ENCODE measurements around the gene PRKD1.

The PRKD1 gene

GRCh38 chr14:29821661-29822429 is 105.8 kb downstream of the PRKD1 start:
- no peak overlapping the region for H3K9ac ChIP-seq (ENCODE audit: low read depth in 1 of 2, low read length in 2 of 2)
- H3K27me3 ChIP-seq (ENCODE audit: control insufficient read depth in 2 of 2, insufficient read depth in 2 of 2, low read length in 2 of 2): no peaks in the 10 kb centered on the region
- H3K4me3 ChIP-seq (ENCODE audit: low read length in 2 of 2): no peak overlapping the region
- H3K4me1 ChIP-seq (ENCODE audit: control insufficient read depth in 2 of 2, insufficient read depth in 2 of 2, low read length in 2 of 2): no peaks in the 10 kb centered on the region
- no peaks in the 10 kb centered on the region for H3K9me3 ChIP-seq (ENCODE audit: control insufficient read depth in 2 of 2, low read length in 2 of 2)
- H3K27ac ChIP-seq (ENCODE audit: low read depth in 2 of 2, low read length in 2 of 2): no peak overlapping the region
- H3K36me3 ChIP-seq (ENCODE audit: control insufficient read depth in 2 of 2, insufficient read depth in 2 of 2, low read length in 2 of 2): no peaks in the 10 kb centered on the region

- no peak overlapping the region for H3K4me3 ChIP-seq (ENCODE audit: low read length in 2 of 2)
- H3K36me3 ChIP-seq (ENCODE audit: control insufficient read depth in 2 of 2, insufficient read depth in 2 of 2, low read length in 2 of 2): no peaks in the 10 kb centered on the region
- no peak overlapping the region for H3K27ac ChIP-seq (ENCODE audit: low read depth in 2 of 2, low read length in 2 of 2)
- H3K9ac ChIP-seq (ENCODE audit: low read depth in 1 of 2, low read length in 2 of 2): no peak overlapping the region
- H3K4me1 ChIP-seq (ENCODE audit: control insufficient read depth in 2 of 2, insufficient read depth in 2 of 2, low read length in 2 of 2): no peaks in the 10 kb centered on the region
- H3K9me3 ChIP-seq (ENCODE audit: control insufficient read depth in 2 of 2, low read length in 2 of 2): no peaks in the 10 kb centered on the region
- no peaks in the 10 kb centered on the region for H3K27me3 ChIP-seq (ENCODE audit: control insufficient read depth in 2 of 2, insufficient read depth in 2 of 2, low read length in 2 of 2)
These were observed 106.4 kb downstream of the PRKD1 start for GRCh38 chr14:29821242-29821641.

GRCh38 chr14:29820785-29821184 is 106.9 kb downstream of the PRKD1 start:
- H3K4me3 ChIP-seq (ENCODE audit: low read length in 2 of 2): no peak overlapping the region

DNA sequence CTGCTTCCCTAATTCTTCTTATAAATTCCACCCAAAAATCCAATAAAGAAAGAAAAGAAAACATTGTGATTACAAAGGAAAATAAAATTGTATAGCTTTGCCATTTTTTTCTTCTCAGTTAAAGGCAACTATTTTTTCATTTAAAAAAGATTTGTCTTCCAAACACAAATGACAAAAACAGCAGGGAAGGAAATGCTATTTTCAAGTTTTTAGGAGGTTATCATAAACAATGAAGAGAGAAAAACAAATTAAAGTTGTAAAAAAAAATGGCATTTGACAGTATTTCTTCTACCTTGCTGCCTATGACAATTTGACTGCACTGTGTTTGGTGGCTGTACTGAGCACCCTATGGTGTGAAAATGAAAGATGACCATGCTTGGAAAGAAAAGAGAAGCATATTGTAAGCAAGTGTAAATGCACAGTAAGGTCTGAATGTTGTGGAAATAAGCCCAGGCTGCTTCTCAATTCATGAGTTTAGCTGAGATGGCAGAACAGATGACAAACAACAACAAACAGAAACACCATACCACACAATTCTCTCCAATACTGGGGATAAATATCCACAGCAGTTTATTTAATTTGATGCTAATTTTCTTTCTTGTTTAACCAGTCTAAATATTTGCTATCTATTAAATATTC is 109.8 kb downstream of the PRKD1 start:
- Histone ChIP-seq H3K36me3 (ENCODE audit: control insufficient read depth in 2 of 2, insufficient read depth in 2 of 2, low read length in 2 of 2) (no peaks in the 10 kb centered on the region), H3K9ac (ENCODE audit: low read depth in 1 of 2, low read length in 2 of 2) (no peak overlapping the region), H3K4me3 (ENCODE audit: low read length in 2 of 2) (no peak overlapping the region), H3K27me3 (ENCODE audit: control insufficient read depth in 2 of 2, insufficient read depth in 2 of 2, low read length in 2 of 2) (no peaks in the 10 kb centered on the region), H3K9me3 (ENCODE audit: control insufficient read depth in 2 of 2, low read length in 2 of 2) (no peaks in the 10 kb centered on the region), H3K27ac (ENCODE audit: low read depth in 2 of 2, low read length in 2 of 2) (no peak overlapping the region), H3K4me1 (ENCODE audit: control insufficient read depth in 2 of 2, insufficient read depth in 2 of 2, low read length in 2 of 2) (no peaks in the 10 kb centered on the region)

More at GRCh38 chr14:29820785-29821184, 106.9 kb downstream of the PRKD1 start:
- H3K9ac ChIP-seq (ENCODE audit: low read depth in 1 of 2, low read length in 2 of 2): no peak overlapping the region
- H3K27ac ChIP-seq (ENCODE audit: low read depth in 2 of 2, low read length in 2 of 2): no peak overlapping the region
- H3K36me3 ChIP-seq (ENCODE audit: control insufficient read depth in 2 of 2, insufficient read depth in 2 of 2, low read length in 2 of 2): no peaks in the 10 kb centered on the region
- no peaks in the 10 kb centered on the region for H3K4me1 ChIP-seq (ENCODE audit: control insufficient read depth in 2 of 2, insufficient read depth in 2 of 2, low read length in 2 of 2)
- H3K9me3 ChIP-seq (ENCODE audit: control insufficient read depth in 2 of 2, low read length in 2 of 2): no peaks in the 10 kb centered on the region
- H3K27me3 ChIP-seq (ENCODE audit: control insufficient read depth in 2 of 2, insufficient read depth in 2 of 2, low read length in 2 of 2): no peaks in the 10 kb centered on the region

DNA sequence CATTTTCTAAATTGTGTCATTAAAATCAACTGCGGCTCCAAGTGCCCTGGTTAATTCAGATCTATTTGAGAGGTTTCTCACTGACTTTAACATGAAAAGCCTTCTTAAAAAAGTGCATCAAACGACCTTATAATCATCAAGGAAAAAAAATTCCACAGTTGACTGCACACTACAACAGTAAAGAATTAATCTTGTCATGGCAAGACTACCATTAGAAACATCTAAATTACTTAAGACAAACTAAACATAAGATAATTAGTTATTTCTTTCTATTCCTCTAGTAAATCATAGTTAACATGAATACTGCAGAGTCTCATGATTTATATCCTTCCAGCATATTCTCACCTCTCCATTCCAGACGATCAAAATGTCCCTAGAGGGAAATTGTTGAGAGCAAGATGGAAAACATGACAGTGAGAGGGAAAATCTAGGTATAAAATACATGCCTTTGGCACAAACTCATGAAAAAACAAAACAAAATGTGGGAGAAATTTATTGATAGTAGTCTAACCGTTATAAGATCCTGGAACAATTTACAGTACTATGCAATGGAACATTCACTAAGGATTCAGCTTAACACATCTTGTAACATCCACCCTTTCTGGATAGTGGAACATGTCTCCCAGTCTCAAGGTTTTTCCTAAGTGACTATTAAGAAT is 112.5 kb downstream of the PRKD1 start:
- Histone ChIP-seq H3K9me3 (ENCODE audit: control insufficient read depth in 2 of 2, low read length in 2 of 2) (no peaks in the 10 kb centered on the region), H3K27ac (ENCODE audit: low read depth in 2 of 2, low read length in 2 of 2) (no peak overlapping the region), H3K4me3 (ENCODE audit: low read length in 2 of 2) (no peak overlapping the region), H3K36me3 (ENCODE audit: control insufficient read depth in 2 of 2, insufficient read depth in 2 of 2, low read length in 2 of 2) (no peaks in the 10 kb centered on the region), H3K27me3 (ENCODE audit: control insufficient read depth in 2 of 2, insufficient read depth in 2 of 2, low read length in 2 of 2) (no peaks in the 10 kb centered on the region), H3K9ac (ENCODE audit: low read depth in 1 of 2, low read length in 2 of 2) (no peak overlapping the region), H3K4me1 (ENCODE audit: control insufficient read depth in 2 of 2, insufficient read depth in 2 of 2, low read length in 2 of 2) (no peaks in the 10 kb centered on the region)

DNA sequence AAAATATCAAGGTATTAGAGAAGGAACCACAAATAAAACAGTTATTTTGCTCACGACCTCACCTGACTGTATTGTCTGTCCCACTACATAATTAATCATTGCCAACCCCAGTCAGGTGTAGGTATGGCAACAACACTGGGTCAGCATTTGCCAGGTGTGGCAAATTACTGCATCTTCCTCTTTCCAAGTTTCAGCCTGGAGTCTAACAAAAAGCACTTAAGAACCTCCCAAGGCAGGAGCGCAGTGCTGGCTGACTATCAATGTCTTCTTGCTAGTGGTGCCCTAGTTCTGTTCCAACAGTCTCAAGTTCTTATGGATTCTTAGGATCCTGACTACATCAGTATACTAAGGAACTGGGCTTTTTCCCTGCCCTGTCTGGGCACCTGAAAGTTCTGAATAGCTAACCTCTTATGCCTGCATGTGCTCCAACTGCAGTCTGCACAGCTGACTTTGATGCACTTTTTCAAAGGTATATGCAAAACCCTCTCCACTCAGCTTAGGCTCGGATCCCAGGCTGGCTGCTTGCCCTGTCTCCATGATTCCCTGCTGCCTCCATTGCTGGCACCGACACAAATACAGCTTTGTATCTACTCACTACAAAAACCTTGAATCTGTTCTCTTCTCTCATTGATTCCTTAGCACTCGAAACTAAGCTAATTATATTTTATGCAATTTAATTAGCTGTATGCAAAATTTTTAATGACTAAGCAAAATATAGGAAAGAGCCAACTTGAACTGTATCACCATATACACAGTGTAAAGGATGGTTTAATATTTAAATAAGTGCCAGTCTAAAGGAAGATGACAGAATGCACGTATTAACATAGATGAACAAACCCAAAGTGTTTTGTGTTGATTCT is 113.3 kb downstream of the PRKD1 start:
- H3K9me3 ChIP-seq (ENCODE audit: control insufficient read depth in 2 of 2, low read length in 2 of 2): no peaks in the 10 kb centered on the region
- no peak overlapping the region for H3K4me3 ChIP-seq (ENCODE audit: low read length in 2 of 2)
- H3K4me1 ChIP-seq (ENCODE audit: control insufficient read depth in 2 of 2, insufficient read depth in 2 of 2, low read length in 2 of 2): no peaks in the 10 kb centered on the region
- no peaks in the 10 kb centered on the region for H3K27me3 ChIP-seq (ENCODE audit: control insufficient read depth in 2 of 2, insufficient read depth in 2 of 2, low read length in 2 of 2)
- H3K9ac ChIP-seq (ENCODE audit: low read depth in 1 of 2, low read length in 2 of 2): no peak overlapping the region
- no peaks in the 10 kb centered on the region for H3K36me3 ChIP-seq (ENCODE audit: control insufficient read depth in 2 of 2, insufficient read depth in 2 of 2, low read length in 2 of 2)
- H3K27ac ChIP-seq (ENCODE audit: low read depth in 2 of 2, low read length in 2 of 2): no peak overlapping the region

DNA sequence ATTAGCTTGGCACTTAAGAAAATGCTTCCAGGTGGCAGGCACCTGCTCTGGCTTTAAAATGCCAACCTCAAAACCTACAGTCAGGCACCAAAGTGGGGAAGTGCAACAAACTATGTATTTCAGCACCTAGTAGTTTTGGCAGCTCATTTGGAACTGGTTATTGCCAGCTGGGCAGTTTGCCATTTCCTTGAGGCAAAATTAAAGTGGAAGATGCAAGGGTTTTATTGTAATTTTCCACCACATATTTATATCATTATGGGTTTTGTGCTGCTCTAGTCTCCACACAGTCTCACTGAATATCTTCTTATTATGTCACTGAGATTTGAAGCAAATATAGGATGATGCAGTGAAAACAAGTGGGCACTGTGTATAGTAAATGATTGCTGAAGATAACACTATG is 117.0 kb downstream of the PRKD1 start:
- Histone ChIP-seq H3K4me1 (ENCODE audit: control insufficient read depth in 2 of 2, insufficient read depth in 2 of 2, low read length in 2 of 2) (no peaks in the 10 kb centered on the region), H3K36me3 (ENCODE audit: control insufficient read depth in 2 of 2, insufficient read depth in 2 of 2, low read length in 2 of 2) (no peaks in the 10 kb centered on the region), H3K27me3 (ENCODE audit: control insufficient read depth in 2 of 2, insufficient read depth in 2 of 2, low read length in 2 of 2) (no peaks in the 10 kb centered on the region), H3K9me3 (ENCODE audit: control insufficient read depth in 2 of 2, low read length in 2 of 2) (no peaks in the 10 kb centered on the region), H3K27ac (ENCODE audit: low read depth in 2 of 2, low read length in 2 of 2) (no peak overlapping the region), H3K4me3 (ENCODE audit: low read length in 2 of 2) (no peak overlapping the region), H3K9ac (ENCODE audit: low read depth in 1 of 2, low read length in 2 of 2) (no peak overlapping the region)

- Histone ChIP-seq H3K27me3 (ENCODE audit: control insufficient read depth in 2 of 2, insufficient read depth in 2 of 2, low read length in 2 of 2) (no peaks in the 10 kb centered on the region), H3K36me3 (ENCODE audit: control insufficient read depth in 2 of 2, insufficient read depth in 2 of 2, low read length in 2 of 2) (no peaks in the 10 kb centered on the region), H3K27ac (ENCODE audit: low read depth in 2 of 2, low read length in 2 of 2) (no peak overlapping the region), H3K4me3 (ENCODE audit: low read length in 2 of 2) (no peak overlapping the region), H3K4me1 (ENCODE audit: control insufficient read depth in 2 of 2, insufficient read depth in 2 of 2, low read length in 2 of 2) (no peaks in the 10 kb centered on the region), H3K9me3 (ENCODE audit: control insufficient read depth in 2 of 2, low read length in 2 of 2) (no peaks in the 10 kb centered on the region), H3K9ac (ENCODE audit: low read depth in 1 of 2, low read length in 2 of 2) (no peak overlapping the region)
These were observed 117.6 kb downstream of the PRKD1 start for GRCh38 chr14:29810064-29810463.

- H3K36me3 ChIP-seq (ENCODE audit: control insufficient read depth in 2 of 2, insufficient read depth in 2 of 2, low read length in 2 of 2): no peaks in the 10 kb centered on the region
- no peaks in the 10 kb centered on the region for H3K4me1 ChIP-seq (ENCODE audit: control insufficient read depth in 2 of 2, insufficient read depth in 2 of 2, low read length in 2 of 2)
- no peak overlapping the region for H3K9ac ChIP-seq (ENCODE audit: low read depth in 1 of 2, low read length in 2 of 2)
- H3K27me3 ChIP-seq (ENCODE audit: control insufficient read depth in 2 of 2, insufficient read depth in 2 of 2, low read length in 2 of 2): no peaks in the 10 kb centered on the region
- no peak overlapping the region for H3K4me3 ChIP-seq (ENCODE audit: low read length in 2 of 2)
- H3K9me3 ChIP-seq (ENCODE audit: control insufficient read depth in 2 of 2, low read length in 2 of 2): no peaks in the 10 kb centered on the region
- no peak overlapping the region for H3K27ac ChIP-seq (ENCODE audit: low read depth in 2 of 2, low read length in 2 of 2)
These were observed 121.5 kb downstream of the PRKD1 start for GRCh38 chr14:29806124-29806517.

Measured in mucosa of rectum (tissue), 2 donors.